ENCODE data around the gene NEURL3. TPM values are rescaled to one million over a fixed set of nuclear protein-coding genes. Genes with fewer than 3 reads are reported as not detected.

NEURL3 gene
- total and polyA plus RNA-seq, 10 donors = 0.32 to 1.2 (median 0.64) TPM; not detected in 2

DNA sequence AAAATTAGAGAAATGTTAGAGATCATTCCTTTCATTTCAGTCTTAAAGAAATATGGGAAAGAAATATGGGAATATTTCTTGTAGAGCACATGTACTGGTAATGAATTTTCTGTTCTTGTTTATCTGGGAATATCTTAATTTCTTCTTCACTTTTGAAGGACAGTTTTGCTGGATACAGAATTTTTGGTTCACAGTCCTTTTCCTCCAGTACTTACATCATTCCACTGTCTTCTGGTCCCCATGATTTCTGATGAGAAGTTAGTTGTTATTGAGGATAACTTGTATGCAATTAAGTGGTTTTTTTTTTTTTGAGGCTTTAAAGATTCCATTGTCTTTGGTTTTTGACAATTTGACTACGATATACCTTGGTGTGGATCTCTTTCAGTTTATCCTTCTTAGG lies 11.0 kb downstream of the NEURL3 start:
- no peak for DNase-seq
- no peaks in the 10 kb centered on the region for H3K4me1 ChIP-seq
- H3K36me3 ChIP-seq = no peaks in the 10 kb centered on the region
- H3K9me3 ChIP-seq = peaks cover 0 to 26% (median 20%) of the 10 kb centered on the region in 8 donors
- WGBS, 5 donors = 94 to 100% (median 97%) methylated on average over 1 of the region's 1 CpG
- H3K27ac ChIP-seq = no peak overlapping the region
- intact Hi-C loops (cut with DNase I; ENCODE audit: low total_unique reads) = no loop called here
- H3K27me3 ChIP-seq (replicated peaks in 1 of 7) = no peaks in the 10 kb centered on the region
- H3K4me3 ChIP-seq = no peak overlapping the region
- TF ChIP-seq POLR2A (IDR thresholded peaks at IDR 0.05) = no peak
- TF ChIP-seq CTCF (IDR thresholded peaks at IDR 0.05 in 8 of 11, conservative IDR thresholded peaks at IDR 0.05 in 3 of 11) = no peak
- TF ChIP-seq POLR2AphosphoS5 (IDR thresholded peaks at IDR 0.05) = no peak

- Histone ChIP-seq H3K4me1 (no peaks in the 10 kb centered on the region), H3K9me3 (peaks cover 0 to 26% (median 20%) of the 10 kb centered on the region in 8 donors), H3K4me3 (no peak overlapping the region), H3K27me3 (replicated peaks in 1 of 7) (no peaks in the 10 kb centered on the region), H3K36me3 (no peaks in the 10 kb centered on the region), H3K27ac (no peak overlapping the region)
- no peak for DNase-seq
- intact Hi-C loops (cut with DNase I; ENCODE audit: low total_unique reads) = no loop called here
- TF ChIP-seq CTCF (IDR thresholded peaks at IDR 0.05 in 8 of 11, conservative IDR thresholded peaks at IDR 0.05 in 3 of 11) = no peak
- no peak for TF ChIP-seq POLR2A (IDR thresholded peaks at IDR 0.05)
- TF ChIP-seq POLR2AphosphoS5 (IDR thresholded peaks at IDR 0.05) = no peak
- WGBS, 5 donors = 84 to 93% (median 91%) methylated on average over 5 of the region's 5 CpGs
Measured at GRCh38 chr2:96493072-96493471, 12.1 kb downstream of the NEURL3 start.

DNA sequence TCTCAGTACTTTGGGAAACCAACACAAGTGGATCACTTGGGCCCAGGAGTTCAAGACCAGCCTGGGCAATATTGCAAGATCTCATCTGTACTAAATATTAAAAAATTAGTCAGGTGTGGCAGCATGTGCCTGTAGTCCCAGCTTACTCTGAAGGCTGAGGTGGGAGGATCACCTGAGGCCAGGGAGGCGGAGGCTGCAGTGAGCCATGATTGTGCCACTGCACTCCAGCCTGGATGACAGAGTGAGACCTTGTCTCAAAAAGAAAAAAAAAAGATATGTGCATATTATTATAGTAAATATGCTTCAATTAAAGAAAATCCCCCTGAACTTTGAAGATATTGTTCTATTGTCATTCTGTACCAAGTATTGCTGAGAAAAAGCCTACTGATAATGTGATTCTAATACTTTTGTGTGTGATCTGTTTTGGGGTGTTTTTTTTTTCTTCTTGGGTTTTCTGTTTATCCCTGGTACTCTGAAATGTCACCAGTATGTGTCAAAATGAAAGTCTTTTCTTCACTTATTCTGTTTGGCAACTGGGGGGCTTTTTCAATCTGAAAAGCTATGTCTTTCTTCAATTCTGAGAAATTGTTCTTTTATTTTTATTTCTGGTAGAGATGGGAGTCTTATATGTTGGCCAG lies 13.2 kb downstream of the NEURL3 start:
- no peak overlapping the region for H3K27ac ChIP-seq
- no peak for DNase-seq
- H3K27me3 ChIP-seq (replicated peaks in 1 of 7) = no peaks in the 10 kb centered on the region
- no peak overlapping the region for H3K4me3 ChIP-seq
- intact Hi-C loops (cut with DNase I; ENCODE audit: low total_unique reads) = no loop called here
- no peaks in the 10 kb centered on the region for H3K36me3 ChIP-seq
- TF ChIP-seq CTCF (IDR thresholded peaks at IDR 0.05 in 8 of 11, conservative IDR thresholded peaks at IDR 0.05 in 3 of 11) (no peak), POLR2AphosphoS5 (IDR thresholded peaks at IDR 0.05) (no peak), POLR2A (IDR thresholded peaks at IDR 0.05) (no peak)
- H3K9me3 ChIP-seq = peaks cover 0 to 26% (median 20%) of the 10 kb centered on the region in 8 donors
- H3K4me1 ChIP-seq = peaks cover 0 to 6% (median under 1%) of the 10 kb centered on the region in 6 donors
- 84 to 100% (median 92%) methylated on average over 1 of the region's 1 CpG for WGBS, 5 donors

GRCh38 chr2:96489663-96490062 lies 15.5 kb downstream of the NEURL3 start:
- TF ChIP-seq POLR2AphosphoS5 (IDR thresholded peaks at IDR 0.05) = no peak
- no peak for TF ChIP-seq CTCF (IDR thresholded peaks at IDR 0.05 in 8 of 11, conservative IDR thresholded peaks at IDR 0.05 in 3 of 11)
- TF ChIP-seq POLR2A (IDR thresholded peaks at IDR 0.05) = no peak
- WGBS, 5 donors = 17 to 52% (median 36%) methylated on average over 1 of the region's 1 CpG
- intact Hi-C loops (cut with DNase I; ENCODE audit: low total_unique reads) = no loop called here
- no peaks in the 10 kb centered on the region for H3K27me3 ChIP-seq (replicated peaks in 1 of 7)
- DNase-seq = no peak
- peaks cover 0 to 13% (median 10%) of the 10 kb centered on the region in 8 donors for H3K9me3 ChIP-seq
- H3K4me3 ChIP-seq = no peak overlapping the region
- H3K4me1 ChIP-seq = peaks cover 3 to 28% (median 19%) of the 10 kb centered on the region in 6 donors
- H3K36me3 ChIP-seq = no peaks in the 10 kb centered on the region
- H3K27ac ChIP-seq = peak overlapping the region in 4 of 8 donors; percentile 19 to 48 (median 29)
